CD14-positive monocyte (primary cell): ENCODE data around the gene MLLT10. TPM values are rescaled to one million over a fixed set of nuclear protein-coding genes. Genes with fewer than 3 reads are reported as not detected.
A peak's percentile ranks its signal among the peaks of the same experiment; 100 is the strongest.
"Not testable (repeated sequence)": the region's sequence is repeated elsewhere in the genome, so short reads cannot be mapped to it uniquely, and the experiment has no call there.

Experiments used
- DNase-seq, 3 donors: peaks; one replicate each; pipeline ENCODE4 v3.0.0-alpha.2; 2011 to 2022
- H2AFZ ChIP-seq: 2 replicates; pipeline ENCODE4 v1.6.0; 2012; ENCODE audit warnings: mild to moderate bottlenecking, low read depth, low read length, inconsistent platforms; ENCODE audit not compliant: insufficient read depth, poor library complexity, severe bottlenecking
- H3K27ac ChIP-seq, 2 donors: 1 replicate in 1 of 2; 2 replicates in 1 of 2; pipeline ENCODE4 v1.5.1; 2012 to 2013; ENCODE audit warnings: low read length in 2 of 2, control low read depth in 1 of 2, inconsistent platforms in 1 of 2, low read depth in 1 of 2, mild to moderate bottlenecking in 1 of 2
- H3K27me3 ChIP-seq, 2 donors: one replicate each; pipeline versions ENCODE4 v1.6.0 to v1.6.1; 2011 to 2013; ENCODE audit warnings: low read length in 2 of 2; ENCODE audit not compliant: control insufficient read depth in 2 of 2, insufficient read depth in 2 of 2
- H3K36me3 ChIP-seq, 2 donors: replicated peaks in 1 of 2; 1 replicate in 1 of 2; 2 replicates in 1 of 2; pipeline versions ENCODE4 v1.5.1 to v1.6.1; 2012 to 2013; ENCODE audit warnings: low read length in 2 of 2, control low read depth in 1 of 2, inconsistent platforms in 1 of 2, mild to moderate bottlenecking in 1 of 2; ENCODE audit not compliant: insufficient read depth in 2 of 2, control insufficient read depth in 1 of 2
- H3K4me1 ChIP-seq, 2 donors: 1 replicate in 1 of 2; 2 replicates in 1 of 2; pipeline versions ENCODE4 v1.5.1 to v1.6.1; 2012 to 2013; ENCODE audit warnings: low read length in 2 of 2, control low read depth in 1 of 2, inconsistent platforms in 1 of 2, mild to moderate bottlenecking in 1 of 2, moderate library complexity in 1 of 2; ENCODE audit not compliant: insufficient read depth in 2 of 2, control insufficient read depth in 1 of 2
- H3K4me2 ChIP-seq: replicated peaks from 2 replicates; pipeline ENCODE3; 2012; ENCODE audit warnings: low read length, moderate library complexity, mild to moderate bottlenecking; ENCODE audit not compliant: poor library complexity, severe bottlenecking; ENCODE audit errors: extremely low read depth
- H3K4me3 ChIP-seq, 3 experiments: fragments of 200-600 bp in 1 of 3; sonication (generic) in 1 of 3; replicated peaks in 1 of 3; 1 replicate in 2 of 3; 2 replicates in 1 of 3; pipeline ENCODE4 v1.5.1; 2011 to 2013; ENCODE audit warnings: low read length in 3 of 3, mild to moderate bottlenecking in 3 of 3, control low read depth in 2 of 3, low read depth in 2 of 3, inconsistent platforms in 1 of 3, moderate library complexity in 1 of 3
- H3K79me2 ChIP-seq: 2 replicates; pipeline ENCODE4 v1.6.0; 2012; ENCODE audit warnings: mild to moderate bottlenecking, control low read depth, inconsistent platforms, low read length, moderate library complexity; ENCODE audit not compliant: insufficient read depth
- H3K9ac ChIP-seq: 2 replicates; pipeline ENCODE4 v1.6.0; 2017; ENCODE audit warnings: low read length, mild to moderate bottlenecking; ENCODE audit not compliant: insufficient read depth, poor library complexity, severe bottlenecking
- H3K9me3 ChIP-seq, 2 donors: replicated peaks in 1 of 2; 1 replicate in 1 of 2; 2 replicates in 1 of 2; pipeline versions ENCODE4 v1.5.1 to v1.6.1; 2012 to 2013; ENCODE audit warnings: low read length in 2 of 2, control low read depth in 1 of 2; ENCODE audit not compliant: control insufficient read depth in 1 of 2, insufficient read depth in 1 of 2
- H4K20me1 ChIP-seq: 2 replicates; pipeline ENCODE4 v1.6.0; 2012; ENCODE audit warnings: mild to moderate bottlenecking, low read length, control low read depth, moderate library complexity; ENCODE audit not compliant: insufficient read depth
- H3K27ac Mint-ChIP-seq, 7 donors: one replicate each; pipeline ENCODE4 v1.8.0; 2020; ENCODE audit warnings: mild to moderate bottlenecking in 7 of 7, mixed read lengths in 7 of 7, moderate library complexity in 6 of 7, inconsistent platforms in 2 of 7
- H3K27me3 Mint-ChIP-seq, 3 donors: one replicate each; pipeline ENCODE4 v1.8.0; 2021 to 2022; ENCODE audit warnings: low read depth in 3 of 3, mild to moderate bottlenecking in 3 of 3, mixed read lengths in 3 of 3, moderate library complexity in 3 of 3, inconsistent platforms in 1 of 3
- H3K36me3 Mint-ChIP-seq, 2 donors: one replicate each; pipeline ENCODE4 v1.8.0; 2020; ENCODE audit warnings: mixed read lengths in 2 of 2, inconsistent platforms in 1 of 2, mild to moderate bottlenecking in 1 of 2
- H3K4me1 Mint-ChIP-seq: one replicate; pipeline ENCODE4 v1.8.0; 2020; ENCODE audit warnings: mild to moderate bottlenecking, mixed read lengths
- H3K4me3 Mint-ChIP-seq, 2 donors: one replicate each; pipeline ENCODE4 v1.8.0; 2020; ENCODE audit warnings: mild to moderate bottlenecking in 2 of 2, mixed read lengths in 2 of 2, moderate library complexity in 1 of 2
- H3K9me3 Mint-ChIP-seq, 7 donors: one replicate each; pipeline ENCODE4 v1.8.0; 2020 to 2022; ENCODE audit warnings: mixed read lengths in 7 of 7, mild to moderate bottlenecking in 6 of 7, moderate library complexity in 6 of 7, inconsistent platforms in 2 of 7
- WGBS: methylation state at CpG from one replicate; pipeline ENCODE4 v1.1.5; 2013; ENCODE audit warnings: missing lambda C conversion rate; ENCODE audit not compliant: insufficient coverage; 5-methylcytosine and 5-hydroxymethylcytosine counted together
- intact Hi-C, 2 donors: fragments of 100-400 bp; cut with micrococcal nuclease; formaldehyde crosslinking; loops; one replicate each; pipeline versions ENCODE4 v1.15.0 to v1.15.1; 2023
- polyA plus RNA-seq, 3 donors: library from polyadenylated mRNA; depleted of rRNA in 1 of 3; unstranded in 2 of 3; stranded (reverse) in 1 of 3; fragments of 300-500 nt in 2 of 3; fragments of >200 nt in 1 of 3; fragmentation: Illumina TruSeq in 2 of 3; gene quantifications; 1 replicate in 2 of 3; 2 replicates in 1 of 3; pipeline ENCODE4 v1.2.3, GENCODE V29; 2012 to 2021
- TF ChIP-seq, protein P1 (sequence below): fragments of 200-600 bp; IDR thresholded peaks from one replicate; pipeline ENCODE4 v1.8.0; 2022; ENCODE audit warnings: antibody characterized with exemption, mild to moderate bottlenecking

The MLLT10 gene
- polyA plus RNA-seq, 3 donors: 4.9 to 39.1 (median 7.5) TPM

DNA sequence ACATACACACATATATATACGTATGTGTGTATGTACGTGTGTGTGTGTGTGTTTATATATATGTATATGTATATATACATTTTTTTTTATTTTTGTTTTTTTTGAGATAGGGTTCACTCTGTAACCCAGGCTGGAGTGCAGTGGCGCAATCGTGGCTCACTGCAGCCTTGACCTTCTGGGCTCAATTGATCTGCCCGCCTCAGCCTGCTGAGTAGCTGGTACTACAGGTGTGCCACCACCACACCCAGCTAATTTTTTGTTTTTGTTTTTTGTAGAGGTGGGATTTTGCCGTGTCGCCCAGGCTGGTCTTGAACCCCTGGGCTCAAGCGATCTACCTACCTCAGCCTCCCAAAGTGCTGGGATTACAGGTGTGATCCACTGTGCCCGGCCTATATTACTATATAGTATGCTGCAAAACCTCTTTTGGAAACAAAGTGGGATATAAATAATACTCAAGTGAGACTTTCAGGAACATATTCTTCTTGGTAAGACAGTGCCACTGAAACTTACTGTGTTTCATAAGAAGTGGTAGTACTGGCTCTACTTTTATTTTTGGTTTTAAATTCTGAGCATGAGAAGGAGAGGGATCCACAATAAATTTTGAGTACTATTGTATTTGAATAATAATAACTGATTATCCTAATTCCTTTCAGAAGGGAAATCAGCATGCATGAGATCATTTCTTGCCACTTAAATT lies 51.0 kb downstream of the MLLT10 start:
- Histone ChIP-seq H3K9ac (no peak overlapping the region), H3K27ac (no peak overlapping the region), H3K4me1 (no peaks in the 10 kb centered on the region), H4K20me1 (peaks cover 51% of the 10 kb centered on the region), H3K79me2 (peaks cover 78% of the 10 kb centered on the region), H3K27me3 (no peaks in the 10 kb centered on the region), H3K36me3 (peaks cover 10 to 71% of the 10 kb centered on the region in 2 donors), H3K4me2 (no peak overlapping the region), H3K9me3 (no peaks in the 10 kb centered on the region), H2AFZ (no peak overlapping the region), H3K4me3 (no peak overlapping the region)
- H3K4me3 Mint-ChIP-seq: no peak overlapping the region
- H3K27ac Mint-ChIP-seq: peak overlapping the region in 1 of 7 donors; percentile 61
- peaks cover 0 to 7% (median 1%) of the 10 kb centered on the region in 7 donors for H3K9me3 Mint-ChIP-seq
- H3K4me1 Mint-ChIP-seq: peaks cover 6% of the 10 kb centered on the region
- H3K36me3 Mint-ChIP-seq: peaks cover 46 to 75% of the 10 kb centered on the region in 2 donors
- no CpG with 5 or more reads among the region's 9 CpGs for WGBS
- intact Hi-C loops: no loop called here
- DNase-seq: no peak
- TF ChIP-seq, protein P1, sequence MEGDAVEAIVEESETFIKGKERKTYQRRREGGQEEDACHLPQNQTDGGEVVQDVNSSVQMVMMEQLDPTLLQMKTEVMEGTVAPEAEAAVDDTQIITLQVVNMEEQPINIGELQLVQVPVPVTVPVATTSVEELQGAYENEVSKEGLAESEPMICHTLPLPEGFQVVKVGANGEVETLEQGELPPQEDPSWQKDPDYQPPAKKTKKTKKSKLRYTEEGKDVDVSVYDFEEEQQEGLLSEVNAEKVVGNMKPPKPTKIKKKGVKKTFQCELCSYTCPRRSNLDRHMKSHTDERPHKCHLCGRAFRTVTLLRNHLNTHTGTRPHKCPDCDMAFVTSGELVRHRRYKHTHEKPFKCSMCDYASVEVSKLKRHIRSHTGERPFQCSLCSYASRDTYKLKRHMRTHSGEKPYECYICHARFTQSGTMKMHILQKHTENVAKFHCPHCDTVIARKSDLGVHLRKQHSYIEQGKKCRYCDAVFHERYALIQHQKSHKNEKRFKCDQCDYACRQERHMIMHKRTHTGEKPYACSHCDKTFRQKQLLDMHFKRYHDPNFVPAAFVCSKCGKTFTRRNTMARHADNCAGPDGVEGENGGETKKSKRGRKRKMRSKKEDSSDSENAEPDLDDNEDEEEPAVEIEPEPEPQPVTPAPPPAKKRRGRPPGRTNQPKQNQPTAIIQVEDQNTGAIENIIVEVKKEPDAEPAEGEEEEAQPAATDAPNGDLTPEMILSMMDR: no peak
- H3K27me3 Mint-ChIP-seq: no peaks in the 10 kb centered on the region

DNA sequence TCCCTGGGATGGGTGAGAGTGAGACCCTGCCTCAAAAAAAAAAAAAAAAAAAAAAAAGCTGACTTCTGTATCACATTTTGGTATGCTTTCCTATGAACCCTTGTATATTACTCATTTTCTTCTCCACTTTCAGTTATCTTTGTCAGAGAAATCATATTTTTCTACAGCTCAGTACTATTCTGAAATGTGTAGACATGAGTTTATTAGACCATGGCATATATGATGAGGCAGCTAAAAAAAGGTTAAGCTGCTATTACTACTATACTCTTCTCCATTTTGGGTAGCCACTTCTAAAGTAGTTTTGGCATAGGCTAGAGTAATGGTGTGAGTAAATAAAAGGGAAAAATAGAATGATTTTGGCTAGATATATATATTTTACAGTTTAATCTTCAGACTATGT lies 53.4 kb downstream of the MLLT10 start:
- no peak overlapping the region for H3K4me3 Mint-ChIP-seq
- no peaks in the 10 kb centered on the region for H3K9me3 ChIP-seq
- no peaks in the 10 kb centered on the region for H3K27me3 ChIP-seq
- H3K27ac ChIP-seq: no peak overlapping the region
- intact Hi-C loops: no loop called here
- H2AFZ ChIP-seq: no peak overlapping the region
- H3K9me3 Mint-ChIP-seq: peaks cover 0 to 8% (median under 1%) of the 10 kb centered on the region in 7 donors
- H3K27ac Mint-ChIP-seq: no peak overlapping the region
- no peaks in the 10 kb centered on the region for H3K4me1 ChIP-seq
- no peaks in the 10 kb centered on the region for H3K4me1 Mint-ChIP-seq
- H3K27me3 Mint-ChIP-seq: no peaks in the 10 kb centered on the region
- DNase-seq: no peak
- H4K20me1 ChIP-seq: peaks cover 49% of the 10 kb centered on the region
- H3K4me2 ChIP-seq: no peak overlapping the region
- peaks cover 16 to 77% of the 10 kb centered on the region in 2 donors for H3K36me3 ChIP-seq
- H3K9ac ChIP-seq: no peak overlapping the region
- H3K4me3 ChIP-seq: no peak overlapping the region
- peaks cover 53 to 80% of the 10 kb centered on the region in 2 donors for H3K36me3 Mint-ChIP-seq
- H3K79me2 ChIP-seq: peaks cover 77% of the 10 kb centered on the region
- TF ChIP-seq, protein P1: no peak

DNA sequence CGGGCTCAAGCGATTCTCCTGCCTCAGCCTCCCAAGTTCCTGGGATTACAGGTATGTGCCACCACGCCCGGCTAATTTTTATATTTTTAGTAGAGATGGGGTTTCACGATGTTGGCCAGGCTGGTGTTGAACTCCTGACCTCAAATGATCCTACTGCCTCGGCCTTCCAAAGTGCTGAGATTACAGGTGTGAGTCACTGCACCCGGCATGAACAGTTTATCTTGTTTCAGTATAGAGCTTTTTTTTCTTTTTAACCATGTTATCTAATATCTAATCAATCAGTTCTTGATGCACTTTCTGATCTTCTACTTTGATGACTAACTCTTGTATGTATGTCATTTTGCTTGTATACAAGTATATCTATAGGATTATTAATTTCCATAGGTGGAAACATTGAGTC lies 54.1 kb downstream of the MLLT10 start:
- H3K4me1 Mint-ChIP-seq, H3K4me3 ChIP-seq, H3K27me3 Mint-ChIP-seq, H2AFZ ChIP-seq, H3K27ac ChIP-seq, H3K27me3 ChIP-seq, H3K9me3 Mint-ChIP-seq, H3K9me3 ChIP-seq, DNase-seq, H3K4me3 Mint-ChIP-seq, H3K4me2 ChIP-seq, H3K9ac ChIP-seq, intact Hi-C loops, H3K4me1 ChIP-seq: not testable (repeated sequence)
- H3K27ac Mint-ChIP-seq: peak overlapping the region in 1 of 7 donors; percentile 38
- 100% methylated on average over 2 of the region's 7 CpGs for WGBS
- peaks cover 16 to 76% of the 10 kb centered on the region in 2 donors for H3K36me3 ChIP-seq
- H3K79me2 ChIP-seq: peaks cover 77% of the 10 kb centered on the region
- peaks cover 44% of the 10 kb centered on the region for H4K20me1 ChIP-seq
- peaks cover 57 to 81% of the 10 kb centered on the region in 2 donors for H3K36me3 Mint-ChIP-seq
